GM23338 (cell line): ENCODE results near the gene CCBE1. TPM values are rescaled to one million over a fixed set of nuclear protein-coding genes. Genes with fewer than 3 reads are reported as not detected.
A peak's percentile ranks its signal among the peaks of the same experiment; 100 is the strongest.

Source experiments
- ATAC-seq: fragments of 200-7000 bp; cut with Tn5 transposase; 3 replicates; pipeline ENCODE4 v1.9.1; 2020
- DNase-seq: peaks from one replicate; pipeline ENCODE4 v3.0.0-alpha.2; 2015; ENCODE audit warnings: low spot score
- H2AFZ ChIP-seq: fragments of 200-600 bp; sonication (generic); 2 replicates; pipeline ENCODE4 v1.8.0; 2016; ENCODE audit warnings: antibody characterized with exemption, mild to moderate bottlenecking, moderate library complexity
- H3F3A ChIP-seq: fragments of 200-600 bp; sonication (generic); replicated peaks from 2 replicates; pipeline ENCODE4 v1.8.0; 2017; ENCODE audit warnings: antibody characterized with exemption, mixed run types, low read depth
- H3K27ac ChIP-seq: fragments of 200-600 bp; sonication (generic); 2 replicates; pipeline ENCODE4 v1.6.1; 2016; ENCODE audit warnings: low read depth
- H3K27me3 ChIP-seq: fragments of 200-600 bp; sonication (generic); 2 replicates; pipeline ENCODE4 v1.8.0; 2016; ENCODE audit warnings: mild to moderate bottlenecking, mixed run types, moderate library complexity; ENCODE audit not compliant: insufficient read depth
- H3K36me3 ChIP-seq: fragments of 200-600 bp; sonication (generic); 2 replicates; pipeline ENCODE4 v1.8.0; 2016; ENCODE audit warnings: mild to moderate bottlenecking; ENCODE audit not compliant: insufficient read depth
- H3K4me1 ChIP-seq: fragments of 200-600 bp; sonication (generic); 2 replicates; pipeline ENCODE4 v1.8.0; 2016; ENCODE audit warnings: mild to moderate bottlenecking, moderate library complexity; ENCODE audit not compliant: insufficient read depth
- H3K4me2 ChIP-seq: fragments of 200-600 bp; sonication (generic); 2 replicates; pipeline ENCODE4 v1.7.1; 2017; ENCODE audit warnings: mixed run types
- H3K4me3 ChIP-seq: fragments of 200-600 bp; sonication (generic); 2 replicates; pipeline ENCODE4 v1.6.1; 2016; ENCODE audit warnings: mixed run types
- H3K79me2 ChIP-seq: fragments of 200-600 bp; sonication (generic); replicated peaks from 2 replicates; pipeline ENCODE4 v1.8.0; 2017; ENCODE audit warnings: mild to moderate bottlenecking; ENCODE audit not compliant: insufficient read depth
- H3K9me2 ChIP-seq: fragments of 200-600 bp; sonication (generic); 2 replicates; pipeline ENCODE4 v1.8.0; 2017; ENCODE audit not compliant: insufficient read depth
- H4K20me1 ChIP-seq: fragments of 200-600 bp; sonication (generic); replicated peaks from 2 replicates; pipeline ENCODE4 v1.8.0; 2017; ENCODE audit warnings: mild to moderate bottlenecking; ENCODE audit not compliant: insufficient read depth
- H3K27ac Mint-ChIP-seq: 2 replicates; pipeline ENCODE4 v1.8.0; 2020; ENCODE audit warnings: inconsistent platforms, mild to moderate bottlenecking, moderate library complexity, mixed read lengths
- H3K27me3 Mint-ChIP-seq: 3 replicates; pipeline ENCODE4 v1.8.0; 2022; ENCODE audit warnings: low read depth, mild to moderate bottlenecking, moderate library complexity, mixed read lengths, inconsistent platforms; ENCODE audit not compliant: insufficient read depth, poor library complexity
- H3K36me3 Mint-ChIP-seq: 3 replicates; pipeline ENCODE4 v1.8.0; 2021; ENCODE audit warnings: low read depth, mild to moderate bottlenecking, inconsistent platforms, moderate library complexity, mixed read lengths
- H3K4me1 Mint-ChIP-seq: 3 replicates; pipeline ENCODE4 v1.8.0; 2020; ENCODE audit warnings: mild to moderate bottlenecking, inconsistent platforms, mixed read lengths
- H3K4me3 Mint-ChIP-seq: 3 replicates; pipeline ENCODE4 v1.8.0; 2021; ENCODE audit warnings: moderate library complexity, mild to moderate bottlenecking, inconsistent platforms, mixed read lengths
- H3K9me3 Mint-ChIP-seq: 3 replicates; pipeline ENCODE4 v1.8.0; 2020; ENCODE audit warnings: moderate library complexity, mild to moderate bottlenecking, inconsistent platforms, mixed read lengths
- CREB1 ChIP-seq: fragments of 250-450 bp; sonication (Bioruptor Pico); IDR thresholded peaks from 2 replicates; pipeline ENCODE4 v1.5.0; 2020; ENCODE audit warnings: low read depth, mild to moderate bottlenecking, moderate library complexity
- CTCF ChIP-seq, 2 experiments: fragments of 200-600 bp in 1 of 2; sonication (generic) in 1 of 2; conservative IDR thresholded peaks; 2 replicates each; pipeline versions ENCODE4 v1.5.1 to v1.6.1; 2016 to 2017; ENCODE audit warnings: antibody characterized with exemption in 2 of 2, low read depth in 2 of 2, mild to moderate bottlenecking in 2 of 2, moderate library complexity in 1 of 2
- EZH2 ChIP-seq: fragments of 200-600 bp; sonication (generic); IDR thresholded peaks from one replicate; pipeline ENCODE4 v1.8.0; 2017; ENCODE audit warnings: antibody characterized with exemption, mild to moderate bottlenecking, low read depth; ENCODE audit not compliant: unreplicated experiment
- EZH2phosphoT487 ChIP-seq: fragments of 200-600 bp; sonication (generic); IDR thresholded peaks from one replicate; pipeline ENCODE4 v1.8.1; 2018; ENCODE audit warnings: antibody characterized with exemption; ENCODE audit not compliant: unreplicated experiment
- NANOG ChIP-seq: IDR thresholded peaks from 2 replicates; pipeline ENCODE4 v1.6.1; 2016; ENCODE audit warnings: antibody characterized with exemption, borderline replicate concordance
- POLR2AphosphoS5 ChIP-seq: IDR thresholded peaks from 2 replicates; pipeline ENCODE4 v1.6.1; 2016; ENCODE audit warnings: antibody characterized with exemption, low read depth
- STAT1 ChIP-seq: IDR thresholded peaks from one replicate; pipeline ENCODE4 v1.6.1; 2016; ENCODE audit warnings: antibody characterized with exemption; ENCODE audit not compliant: unreplicated experiment
- ZNF114 ChIP-seq: fragments of 250-450 bp; sonication (Bioruptor Pico); IDR thresholded peaks from 2 replicates; pipeline ENCODE4 v1.5.0; 2020; ENCODE audit warnings: mild to moderate bottlenecking, moderate library complexity
- ZNF331 ChIP-seq: fragments of 250-450 bp; sonication (Bioruptor Pico); IDR thresholded peaks from 2 replicates; pipeline ENCODE4 v1.5.0; 2020; ENCODE audit warnings: low read depth, mild to moderate bottlenecking, moderate library complexity
- polyA plus RNA-seq: library from polyadenylated mRNA; unstranded; fragments of >200 nt; fragmentation: Nextera tagmentation; extraction: Ambion mirVana; gene quantifications from 2 replicates; pipeline ENCODE4 v1.2.1, GENCODE V29; 2016
- total RNA-seq: library from RNA; depleted of rRNA; stranded (reverse); fragments of >200 nt; shearing (Covaris generic); gene quantifications from 2 replicates; pipeline ENCODE4 v1.2.3, GENCODE V29; 2014
- TF ChIP-seq, protein P1 (sequence below): IDR thresholded peaks from one replicate; pipeline ENCODE4 v1.6.1; 2018; ENCODE audit warnings: antibody characterized with exemption; ENCODE audit not compliant: unreplicated experiment

CCBE1 gene
- total and polyA plus RNA-seq, 2 experiments from 2014 or later = 2.1 to 2.6 TPM

DNA sequence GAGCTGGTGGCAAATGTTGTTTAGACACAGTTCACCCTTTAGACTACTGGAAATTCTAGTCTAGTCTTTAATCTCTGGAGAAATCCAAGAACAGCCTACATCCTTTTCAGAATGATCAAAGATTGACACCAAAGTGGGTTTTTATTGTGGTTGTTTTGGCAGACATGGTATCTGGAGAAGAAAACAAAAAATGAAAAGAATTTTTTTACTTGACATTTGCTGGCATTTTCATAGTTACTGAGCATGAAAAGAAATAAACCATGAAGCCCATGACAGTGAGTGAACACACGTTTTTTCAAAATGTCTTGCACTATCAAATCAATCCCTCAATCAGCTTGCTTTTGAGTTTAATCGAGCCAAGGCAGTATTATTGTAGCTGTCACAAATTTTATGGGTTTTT, 125.3 kb downstream of the CCBE1 start:
- Histone ChIP-seq H3K27me3 (no peaks in the 10 kb centered on the region), H3K4me2 (no peak overlapping the region), H4K20me1 (no peaks in the 10 kb centered on the region), H3K79me2 (no peaks in the 10 kb centered on the region), H3K36me3 (no peaks in the 10 kb centered on the region), H3K9me2 (peaks cover 3% of the 10 kb centered on the region; the same call in 1 of the 2 replicates), H3K4me3 (no peak overlapping the region), H3F3A (no peaks in the 10 kb centered on the region), H3K4me1 (no peaks in the 10 kb centered on the region; the same call in 1 of the 2 replicates), H3K27ac (no peak overlapping the region), H2AFZ (no peak overlapping the region)
- Mint-ChIP-seq H3K4me1 (peaks cover 12% of the 10 kb centered on the region), H3K27me3 (peaks cover 3% of the 10 kb centered on the region), H3K9me3 (no peaks in the 10 kb centered on the region), H3K4me3 (no peak overlapping the region), H3K27ac (no peak overlapping the region), H3K36me3 (no peaks in the 10 kb centered on the region)
- ATAC-seq = no peak
- TF ChIP-seq NANOG (no peak), EZH2 (no peak), EZH2phosphoT487 (no peak), POLR2AphosphoS5 (no peak), ZNF331 (CRISPR knock-in tag) (no peak), ZNF114 (no peak), STAT1 (no peak), CTCF (conservative IDR thresholded peaks at IDR 0.05; ENCODE audit: low read depth in 2 of 2) (no peak), CREB1 (CRISPR knock-in tag) (no peak)
- TF ChIP-seq, protein P1, sequence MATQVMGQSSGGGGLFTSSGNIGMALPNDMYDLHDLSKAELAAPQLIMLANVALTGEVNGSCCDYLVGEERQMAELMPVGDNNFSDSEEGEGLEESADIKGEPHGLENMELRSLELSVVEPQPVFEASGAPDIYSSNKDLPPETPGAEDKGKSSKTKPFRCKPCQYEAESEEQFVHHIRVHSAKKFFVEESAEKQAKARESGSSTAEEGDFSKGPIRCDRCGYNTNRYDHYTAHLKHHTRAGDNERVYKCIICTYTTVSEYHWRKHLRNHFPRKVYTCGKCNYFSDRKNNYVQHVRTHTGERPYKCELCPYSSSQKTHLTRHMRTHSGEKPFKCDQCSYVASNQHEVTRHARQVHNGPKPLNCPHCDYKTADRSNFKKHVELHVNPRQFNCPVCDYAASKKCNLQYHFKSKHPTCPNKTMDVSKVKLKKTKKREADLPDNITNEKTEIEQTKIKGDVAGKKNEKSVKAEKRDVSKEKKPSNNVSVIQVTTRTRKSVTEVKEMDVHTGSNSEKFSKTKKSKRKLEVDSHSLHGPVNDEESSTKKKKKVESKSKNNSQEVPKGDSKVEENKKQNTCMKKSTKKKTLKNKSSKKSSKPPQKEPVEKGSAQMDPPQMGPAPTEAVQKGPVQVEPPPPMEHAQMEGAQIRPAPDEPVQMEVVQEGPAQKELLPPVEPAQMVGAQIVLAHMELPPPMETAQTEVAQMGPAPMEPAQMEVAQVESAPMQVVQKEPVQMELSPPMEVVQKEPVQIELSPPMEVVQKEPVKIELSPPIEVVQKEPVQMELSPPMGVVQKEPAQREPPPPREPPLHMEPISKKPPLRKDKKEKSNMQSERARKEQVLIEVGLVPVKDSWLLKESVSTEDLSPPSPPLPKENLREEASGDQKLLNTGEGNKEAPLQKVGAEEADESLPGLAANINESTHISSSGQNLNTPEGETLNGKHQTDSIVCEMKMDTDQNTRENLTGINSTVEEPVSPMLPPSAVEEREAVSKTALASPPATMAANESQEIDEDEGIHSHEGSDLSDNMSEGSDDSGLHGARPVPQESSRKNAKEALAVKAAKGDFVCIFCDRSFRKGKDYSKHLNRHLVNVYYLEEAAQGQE = no peak
- no peak for DNase-seq

DNA sequence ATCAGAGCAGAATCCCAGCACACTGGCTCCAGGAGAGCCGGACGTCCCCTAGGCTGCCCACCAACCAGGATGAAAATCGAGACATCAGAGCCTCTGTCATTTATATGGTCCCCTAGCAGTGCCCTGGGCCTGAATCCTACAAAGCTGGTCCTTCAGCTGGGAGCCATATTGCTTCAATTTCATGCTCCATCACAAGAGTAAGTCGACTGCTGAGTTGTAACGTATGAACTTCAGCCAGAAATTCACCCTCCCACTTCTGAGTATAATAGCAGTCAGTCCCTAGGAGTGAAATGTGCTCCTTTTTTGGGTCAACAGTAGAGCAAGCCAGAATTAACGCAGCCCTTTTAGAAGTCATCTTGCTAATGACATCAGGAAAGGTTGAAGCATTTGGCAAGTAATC, 126.4 kb downstream of the CCBE1 start:
- Mint-ChIP-seq H3K4me3 (no peak overlapping the region), H3K9me3 (no peaks in the 10 kb centered on the region), H3K27ac (no peak overlapping the region), H3K36me3 (no peaks in the 10 kb centered on the region), H3K27me3 (peaks cover 3% of the 10 kb centered on the region), H3K4me1 (peaks cover 22% of the 10 kb centered on the region)
- no peak overlapping the region for H3K4me3 ChIP-seq
- H3K4me2 ChIP-seq = no peak overlapping the region
- no peaks in the 10 kb centered on the region for H3K36me3 ChIP-seq
- DNase-seq = no peak
- peaks cover 3% of the 10 kb centered on the region; the same call in 1 of the 2 replicates for H3K9me2 ChIP-seq
- H3K79me2 ChIP-seq = no peaks in the 10 kb centered on the region
- H3K27ac ChIP-seq = no peak overlapping the region
- TF ChIP-seq CTCF (conservative IDR thresholded peaks at IDR 0.05; ENCODE audit: low read depth in 2 of 2) = no peak
- TF ChIP-seq EZH2 = no peak
- no peak for TF ChIP-seq ZNF114
- peaks cover 2% of the 10 kb centered on the region; the same call in 1 of the 2 replicates for H3K4me1 ChIP-seq
- H3K27me3 ChIP-seq = no peaks in the 10 kb centered on the region
- no peaks in the 10 kb centered on the region for H4K20me1 ChIP-seq
- H2AFZ ChIP-seq = peak overlapping the region; percentile 34
- no peaks in the 10 kb centered on the region for H3F3A ChIP-seq
- no peak for ATAC-seq
